Nucleus accumbens (tissue), 56 donors: ENCODE measurements around the gene CYBA.

Source experiments
- DNase-seq, 56 donors: peaks; one replicate each; lab custom pipeline; 2025; lab: John Stamatoyannopoulos, UW

CYBA gene

DNA sequence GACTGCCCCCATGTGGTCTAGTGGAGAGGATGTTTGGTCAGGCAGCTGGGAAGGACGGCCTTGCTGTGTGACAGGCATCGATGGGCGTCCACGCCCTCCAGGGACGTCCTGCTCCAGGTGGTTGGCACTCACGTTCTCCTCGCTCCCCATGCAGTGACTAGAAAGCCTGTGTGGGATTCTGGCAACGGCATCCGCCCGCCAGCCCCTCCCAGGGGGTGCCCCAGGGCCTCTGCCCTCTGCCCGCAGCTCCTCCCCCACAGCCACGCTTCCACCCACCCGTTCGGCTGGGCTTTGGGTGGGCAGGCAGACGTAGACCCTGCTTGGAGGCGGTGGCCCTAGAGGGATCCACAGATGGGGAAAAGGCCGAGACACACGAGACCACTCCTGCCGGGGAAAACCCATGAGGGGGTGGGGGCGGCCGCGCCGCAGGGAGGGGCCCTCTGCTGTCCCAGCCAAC, 17.1 kb downstream of the CYBA start:
- DNase-seq = peak in 3 of 56 donors; percentile 2 to 29 (median 17)

DNA sequence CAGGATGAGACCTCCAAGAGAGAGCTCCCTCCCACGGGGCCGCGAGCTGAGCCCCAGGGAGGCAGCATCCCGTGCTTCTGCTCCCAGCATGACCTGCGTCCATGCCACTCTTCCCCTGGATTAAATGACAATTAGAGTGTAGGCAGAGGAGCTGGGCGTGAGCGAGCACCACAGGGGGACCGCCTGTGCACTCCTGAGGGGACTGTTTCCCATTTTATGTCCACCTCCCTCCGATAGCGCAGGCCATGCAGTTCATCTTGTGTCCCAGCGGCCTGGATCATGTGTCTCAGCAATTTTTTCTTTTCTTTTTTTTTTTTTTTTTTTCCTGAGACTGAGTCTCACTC, 18.3 kb downstream of the CYBA start:
- DNase-seq = no peak

DNA sequence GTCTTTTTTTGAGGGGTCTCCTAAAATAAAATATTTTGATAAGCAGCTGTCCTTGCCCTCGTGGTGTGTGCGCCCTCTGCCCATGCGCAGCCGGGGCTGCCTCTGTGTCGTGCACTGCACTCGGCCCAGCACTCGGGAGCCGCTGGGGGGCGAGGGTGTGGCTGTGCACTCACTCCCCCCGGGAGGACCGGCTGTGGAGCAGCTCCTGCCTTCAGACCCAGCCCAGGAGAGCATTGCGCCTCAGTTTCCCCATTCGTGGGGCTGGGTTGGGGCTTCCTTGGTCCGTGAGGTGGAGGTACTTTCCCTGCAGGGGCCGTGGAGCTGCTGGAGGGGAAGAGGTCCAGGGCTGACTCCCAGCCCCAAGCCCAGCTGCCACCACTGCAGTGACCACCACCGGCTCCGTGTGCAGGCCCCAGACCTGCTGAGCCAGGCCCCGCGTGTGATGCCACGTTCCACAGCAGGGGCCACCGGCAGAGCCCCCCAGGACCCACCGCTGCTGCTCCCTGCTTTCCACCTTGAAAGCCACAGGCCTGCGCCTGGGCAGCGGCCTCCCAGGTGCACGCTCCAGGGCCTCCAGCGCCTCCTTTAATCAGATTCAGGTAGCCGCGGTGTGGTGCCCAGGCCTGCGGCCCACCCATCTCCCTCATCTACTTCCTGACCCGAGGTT, 18.8 kb downstream of the CYBA start:
- DNase-seq = no peak

DNA sequence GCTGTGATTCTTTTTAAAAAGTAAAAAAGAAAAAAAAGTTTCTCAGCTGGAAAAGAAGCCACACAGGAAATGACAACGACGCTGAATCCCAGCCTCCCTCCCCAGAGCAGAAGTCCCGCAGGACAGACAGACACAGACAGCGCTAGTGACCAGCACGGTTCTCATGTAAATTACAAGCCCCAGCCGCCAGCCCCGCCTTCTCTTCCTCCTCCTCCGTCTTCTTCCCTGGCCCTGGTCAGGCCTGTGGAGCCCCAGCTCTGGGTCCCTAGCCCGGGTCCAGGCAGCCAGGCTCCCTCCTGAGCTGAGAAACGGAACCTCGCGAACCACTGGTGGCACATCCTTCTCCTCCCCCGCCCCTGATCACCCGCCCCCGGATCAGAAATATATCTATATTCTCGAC, 19.5 kb downstream of the CYBA start:
- no peak for DNase-seq

DNA sequence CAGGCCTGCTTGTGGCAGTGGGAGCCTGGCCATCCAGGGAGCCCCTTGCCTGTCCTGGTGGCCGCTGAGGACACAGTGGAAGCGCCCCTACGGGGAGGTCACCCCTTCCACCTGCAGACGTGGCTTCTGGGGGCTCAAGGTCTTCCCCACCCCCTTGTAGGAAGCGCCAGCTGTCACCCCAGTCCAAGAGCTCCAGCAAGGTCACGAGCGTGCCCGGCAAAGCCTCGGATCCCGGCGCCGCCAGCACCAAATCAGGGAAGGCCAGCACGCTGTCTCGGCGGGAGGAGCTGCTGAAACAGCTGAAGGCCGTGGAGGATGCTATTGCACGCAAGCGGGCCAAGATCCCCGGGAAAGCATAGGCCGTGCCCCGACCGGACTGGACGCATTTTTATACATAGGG, 19.9 kb downstream of the CYBA start:
- DNase-seq = no peak

DNA sequence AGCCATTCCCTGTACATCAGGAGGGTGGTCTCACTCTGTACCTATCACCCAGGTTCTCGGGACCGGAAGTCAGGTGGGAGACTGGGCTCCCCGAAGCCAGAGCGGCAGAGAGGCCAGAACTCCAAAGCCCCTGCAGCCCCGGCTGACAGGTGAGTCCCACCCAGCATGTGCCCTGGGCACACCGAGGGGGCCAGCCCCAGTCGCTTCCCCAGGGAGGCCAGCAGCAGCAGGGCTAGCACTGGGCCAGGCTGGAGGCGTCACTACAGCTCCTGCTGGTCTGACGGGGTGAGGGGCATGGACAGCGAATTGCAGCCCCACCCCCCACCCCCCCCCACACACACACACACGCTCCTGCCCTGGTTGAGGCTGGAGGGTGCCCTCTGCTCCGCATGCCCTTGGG, 20.4 kb downstream of the CYBA start:
- DNase-seq = no peak

DNA sequence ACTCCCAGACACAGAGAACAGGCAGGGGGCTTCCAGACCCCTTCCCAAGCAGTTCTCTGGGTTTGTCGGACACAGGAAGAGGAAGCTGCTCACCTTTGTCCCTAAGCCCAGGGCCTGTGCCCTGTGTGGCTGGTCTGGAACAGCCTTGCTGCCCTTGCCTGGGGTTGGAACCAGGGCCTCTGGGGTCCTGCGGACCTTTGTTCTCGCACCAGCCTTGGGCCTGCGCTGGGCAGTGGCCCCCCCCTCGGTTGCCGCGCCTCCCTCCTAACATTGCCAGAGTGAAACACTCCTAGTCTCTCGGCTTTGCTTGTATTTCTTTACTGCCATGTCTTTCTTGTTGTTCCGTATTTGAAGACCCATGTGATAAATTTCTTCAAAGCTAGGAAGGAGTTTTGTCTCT, 21.0 kb downstream of the CYBA start:
- no peak for DNase-seq

DNA sequence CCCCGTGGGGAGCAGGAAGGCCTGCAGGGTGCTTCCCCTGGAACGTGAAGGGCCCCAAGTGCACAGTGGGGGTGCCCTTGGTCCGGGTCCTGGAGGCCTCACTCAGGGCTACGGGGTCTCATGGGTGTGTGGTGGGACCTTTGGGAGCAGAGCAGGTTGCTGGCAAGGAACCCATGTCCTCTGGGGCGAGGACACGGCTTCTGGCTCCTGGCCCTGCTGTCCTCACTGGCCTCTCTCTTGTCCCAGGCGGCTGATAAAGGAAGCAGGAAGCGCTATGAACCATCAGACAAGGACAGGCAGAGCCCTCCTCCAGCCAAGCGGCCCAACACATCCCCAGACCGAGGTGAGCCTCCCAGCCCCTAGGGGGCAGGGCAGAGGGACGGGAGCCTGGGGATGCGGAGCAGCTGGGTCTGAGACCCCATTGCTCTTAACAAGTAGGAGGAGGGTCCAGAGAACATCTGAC, 22.3 kb downstream of the CYBA start:
- DNase-seq = no peak

DNA sequence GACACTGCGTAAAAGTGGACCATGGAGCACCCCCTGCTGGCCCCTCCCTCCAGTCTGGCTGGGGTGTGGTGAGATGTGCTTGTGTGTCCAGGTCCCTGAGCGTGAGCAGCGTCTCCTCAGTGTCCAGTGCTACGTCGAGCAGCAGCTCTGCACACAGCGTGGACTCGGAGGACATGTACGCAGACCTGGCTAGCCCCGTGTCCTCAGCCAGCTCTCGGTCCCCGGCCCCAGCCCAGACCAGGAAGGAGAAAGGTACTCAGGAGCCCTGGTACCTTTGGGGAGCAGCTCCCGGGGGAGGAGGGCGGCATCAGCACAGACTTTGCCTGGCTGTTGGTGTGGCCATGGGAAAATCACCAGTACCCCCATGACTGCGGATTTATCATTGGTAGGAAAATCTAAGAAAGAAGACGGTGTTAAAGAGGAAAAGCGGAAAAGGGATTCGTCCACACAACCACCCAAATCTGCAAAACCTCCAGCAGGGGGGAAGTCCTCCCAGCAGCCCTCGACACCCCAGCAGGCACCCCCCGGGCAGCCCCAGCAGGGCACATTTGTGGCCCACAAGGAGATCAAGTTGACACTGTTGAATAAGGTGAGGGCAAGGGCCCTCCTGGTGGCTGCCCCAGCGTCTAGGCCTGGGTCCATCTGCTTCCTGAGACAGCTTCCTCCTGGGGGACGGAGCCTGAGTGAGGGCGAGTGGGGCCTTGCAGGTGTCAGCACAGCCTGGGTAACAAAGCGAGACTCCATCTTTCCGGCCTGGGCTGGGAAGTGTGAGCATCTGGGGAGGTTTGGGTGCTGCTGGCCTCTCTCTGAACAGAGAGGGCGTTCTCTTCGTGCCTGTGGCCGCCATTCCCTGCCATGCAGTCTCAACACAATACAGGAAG, 23.1 kb downstream of the CYBA start:
- no peak for DNase-seq

DNA sequence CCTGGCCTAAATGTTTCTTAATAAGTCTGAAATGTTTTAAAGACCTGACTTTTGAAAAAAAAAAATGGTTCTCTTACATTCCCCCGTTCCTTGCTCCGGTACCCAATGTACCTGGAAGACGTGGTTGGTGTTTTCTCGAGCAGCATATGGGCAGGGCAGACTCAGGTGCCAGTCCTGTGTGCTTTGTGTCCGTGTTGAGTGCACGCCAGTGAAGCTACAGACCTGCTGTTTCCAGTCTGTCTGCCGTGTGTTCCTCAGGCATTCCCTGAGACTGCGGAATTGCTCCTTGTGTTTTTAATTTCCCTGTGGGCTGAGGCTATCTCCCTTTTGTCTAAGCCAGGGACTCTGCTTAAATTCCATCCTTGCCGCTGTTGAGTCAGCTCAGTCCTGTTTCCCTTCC, 24.2 kb downstream of the CYBA start:
- no peak for DNase-seq

DNA sequence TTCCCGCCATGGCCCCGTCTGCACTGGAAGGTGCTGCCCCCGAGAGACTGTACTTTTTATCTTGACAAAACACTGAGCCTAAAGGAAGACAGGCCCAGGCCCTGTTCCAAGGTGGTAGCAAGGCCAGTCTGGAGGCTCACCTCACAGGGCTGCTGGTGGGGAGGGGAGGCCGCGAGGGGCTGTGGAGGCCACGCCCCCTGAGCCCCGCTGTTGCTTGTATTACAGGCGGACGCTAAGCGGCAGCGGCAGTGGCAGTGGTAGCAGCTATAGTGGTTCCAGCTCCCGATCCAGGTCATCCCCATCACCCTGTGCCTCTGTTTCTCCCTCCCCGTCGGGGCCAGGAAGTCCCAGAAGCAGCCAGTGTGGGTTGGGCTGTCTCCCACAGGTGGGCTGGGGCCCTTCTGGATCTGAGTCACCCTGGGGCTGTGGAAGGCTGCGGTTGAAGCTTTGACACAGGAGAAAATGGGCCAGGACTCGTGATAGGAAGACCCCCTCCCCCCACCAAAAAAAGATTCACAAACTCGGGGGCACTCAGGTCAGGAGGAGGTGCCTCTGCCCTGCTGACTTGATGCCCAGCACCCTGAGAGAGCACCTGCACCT, 25.8 kb downstream of the CYBA start:
- DNase-seq = no peak

DNA sequence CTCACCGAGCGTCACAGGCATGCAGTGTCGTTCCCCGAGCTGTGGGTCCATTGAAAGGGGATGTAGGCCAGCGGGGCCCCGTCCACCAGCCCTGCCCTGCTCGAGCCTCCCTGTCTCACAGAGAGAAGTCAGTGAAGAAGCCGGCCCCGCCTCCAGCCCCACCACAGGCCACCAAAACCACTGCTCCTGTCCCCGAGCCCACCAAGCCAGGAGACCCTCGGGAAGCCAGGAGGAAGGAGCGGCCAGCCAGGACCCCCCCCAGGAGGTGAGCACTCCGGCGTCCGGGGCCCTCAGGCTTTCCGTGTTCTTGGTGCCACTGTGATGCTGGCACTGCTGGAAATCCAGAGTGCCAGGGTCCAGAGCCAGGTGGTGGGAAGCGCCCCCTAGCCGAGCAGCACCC, 26.4 kb downstream of the CYBA start:
- DNase-seq = no peak

DNA sequence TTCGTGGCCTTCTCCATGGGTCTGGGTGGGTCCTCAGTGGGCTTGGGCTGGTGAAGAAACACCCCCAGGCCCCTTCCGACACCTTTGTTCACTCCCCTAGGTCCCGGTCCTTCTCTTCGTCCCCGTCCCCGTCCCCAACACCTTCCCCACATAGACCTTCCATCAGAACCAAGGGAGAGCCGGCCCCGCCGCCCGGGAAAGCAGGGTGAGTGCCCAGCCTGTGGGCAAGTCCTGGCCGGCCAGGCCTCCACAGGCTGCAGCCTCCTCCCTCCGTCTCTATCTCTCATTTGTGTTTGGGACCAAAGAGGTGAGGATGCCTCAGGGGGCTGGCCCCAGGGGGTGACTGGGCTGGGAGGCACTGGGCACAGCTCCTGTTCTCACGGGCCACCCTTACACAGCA, 27.0 kb downstream of the CYBA start:
- DNase-seq = no peak

DNA sequence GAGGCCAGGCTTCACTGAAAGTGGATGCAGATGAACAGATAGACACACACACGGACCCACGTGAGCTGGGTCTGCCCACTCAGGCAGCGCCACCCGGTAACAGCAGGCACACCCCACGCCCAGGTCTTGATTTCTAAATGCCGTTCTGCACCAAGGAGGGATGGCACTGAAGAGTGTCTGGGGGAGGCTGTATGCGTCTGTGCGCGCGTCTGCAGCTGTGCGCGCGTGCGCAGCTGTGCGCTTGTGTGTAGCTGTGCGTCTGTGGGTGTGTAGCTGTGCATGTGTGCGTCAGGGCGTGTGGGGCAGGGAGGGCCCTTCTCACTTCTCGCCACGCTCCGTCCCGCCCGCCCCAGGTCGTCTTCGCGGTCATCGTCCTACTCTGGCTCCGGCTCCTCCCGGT, 28.0 kb downstream of the CYBA start:
- peak in 36 of 56 donors; percentile 8 to 88 (median 62) for DNase-seq

DNA sequence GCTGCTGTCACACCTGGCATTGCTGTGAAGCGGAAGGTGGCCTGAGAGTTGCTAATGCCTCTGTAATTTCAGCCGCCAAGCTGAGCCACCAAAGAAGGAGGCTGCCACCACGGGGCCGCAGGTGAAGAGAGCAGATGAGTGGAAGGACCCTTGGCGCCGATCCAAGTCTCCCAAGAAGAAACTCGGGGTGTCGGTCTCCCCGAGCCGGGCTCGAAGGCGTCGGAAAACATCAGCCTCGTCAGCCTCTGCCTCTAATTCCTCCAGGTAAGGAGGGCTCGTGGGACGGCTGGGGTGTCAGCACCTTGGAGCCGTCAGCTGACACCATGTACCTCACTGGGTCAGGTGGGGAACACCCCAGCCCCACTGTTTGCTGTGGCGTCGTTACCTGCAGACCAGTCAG, 28.7 kb downstream of the CYBA start:
- DNase-seq = no peak

DNA sequence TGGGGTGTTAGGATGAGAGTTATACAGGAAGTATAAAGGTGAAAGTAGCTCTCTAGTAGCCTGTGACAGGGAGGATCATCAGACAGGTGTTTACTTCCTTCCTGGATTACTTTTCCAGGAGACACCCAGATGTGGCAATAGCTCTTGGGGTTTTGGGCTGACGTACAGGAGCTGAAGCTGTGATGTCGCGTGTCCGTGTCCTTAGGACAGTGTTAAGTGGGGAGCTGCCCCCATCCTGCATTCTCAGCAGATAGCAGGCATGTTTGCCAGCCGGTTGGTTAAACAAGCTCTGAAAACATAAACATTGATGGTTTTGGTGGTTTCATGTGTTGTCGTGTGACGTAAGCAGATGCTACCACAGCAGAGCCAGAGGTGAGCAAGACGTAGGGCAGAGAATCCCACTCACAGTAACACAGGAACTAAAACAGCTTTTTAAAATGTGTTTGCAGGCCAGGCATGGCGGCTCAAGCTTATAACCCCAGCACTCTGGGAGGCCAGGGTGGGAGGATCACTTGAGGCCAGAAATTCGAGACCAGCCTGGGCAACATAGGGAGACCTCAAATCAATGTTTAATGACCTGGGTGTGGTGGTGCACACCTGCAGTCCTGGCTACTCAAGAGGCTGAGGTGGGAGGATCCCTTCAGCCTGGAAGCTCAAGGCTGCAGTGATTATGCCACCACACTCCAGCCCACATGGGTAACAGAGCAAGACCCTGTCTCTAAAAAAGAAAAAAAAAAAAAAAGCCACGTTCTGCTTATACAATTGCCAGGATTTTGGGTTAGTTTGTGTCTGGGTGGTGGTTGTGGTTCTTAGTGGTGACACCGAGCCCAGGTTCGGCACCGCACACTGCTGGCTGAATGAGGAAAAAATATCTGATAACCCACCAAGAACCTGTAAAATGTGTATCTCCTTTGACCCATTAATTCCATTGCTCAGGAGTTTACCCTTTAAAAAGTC, 30.7 kb downstream of the CYBA start:
- no peak for DNase-seq

DNA sequence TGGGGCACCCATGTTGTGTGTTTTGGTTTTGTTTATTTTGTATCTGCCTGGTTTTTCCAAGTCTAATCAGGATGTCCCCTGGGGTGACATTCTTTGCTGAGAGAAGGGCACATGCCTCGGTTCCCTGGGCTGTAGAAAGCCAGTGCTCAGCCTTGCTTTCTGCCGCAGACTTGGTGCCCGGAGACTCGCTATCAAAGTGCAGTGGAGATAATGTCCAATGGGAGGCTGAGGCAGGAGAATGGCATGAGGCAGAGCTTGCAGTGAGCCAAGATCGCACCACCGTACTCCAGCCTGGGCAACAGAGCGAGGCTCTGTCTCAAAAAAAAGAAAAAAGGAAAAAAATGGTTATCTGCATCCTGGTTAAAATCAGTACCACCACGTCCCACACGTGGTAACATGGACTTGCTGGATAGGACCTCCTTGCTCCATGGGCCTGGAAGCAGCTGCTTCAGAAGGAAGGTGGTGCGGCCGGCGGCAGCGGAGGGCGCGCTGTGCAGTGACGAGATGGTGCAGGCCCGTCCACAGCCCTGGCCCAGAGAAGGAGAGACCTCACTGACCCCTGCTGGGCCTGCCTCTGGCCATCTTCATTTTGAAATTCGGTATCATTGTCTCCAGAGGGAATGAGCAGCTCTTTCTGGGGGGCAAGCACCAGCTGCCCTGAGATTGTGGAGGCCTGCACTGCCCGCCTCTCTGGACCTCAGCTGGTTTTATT, 31.7 kb downstream of the CYBA start:
- DNase-seq = no peak

DNA sequence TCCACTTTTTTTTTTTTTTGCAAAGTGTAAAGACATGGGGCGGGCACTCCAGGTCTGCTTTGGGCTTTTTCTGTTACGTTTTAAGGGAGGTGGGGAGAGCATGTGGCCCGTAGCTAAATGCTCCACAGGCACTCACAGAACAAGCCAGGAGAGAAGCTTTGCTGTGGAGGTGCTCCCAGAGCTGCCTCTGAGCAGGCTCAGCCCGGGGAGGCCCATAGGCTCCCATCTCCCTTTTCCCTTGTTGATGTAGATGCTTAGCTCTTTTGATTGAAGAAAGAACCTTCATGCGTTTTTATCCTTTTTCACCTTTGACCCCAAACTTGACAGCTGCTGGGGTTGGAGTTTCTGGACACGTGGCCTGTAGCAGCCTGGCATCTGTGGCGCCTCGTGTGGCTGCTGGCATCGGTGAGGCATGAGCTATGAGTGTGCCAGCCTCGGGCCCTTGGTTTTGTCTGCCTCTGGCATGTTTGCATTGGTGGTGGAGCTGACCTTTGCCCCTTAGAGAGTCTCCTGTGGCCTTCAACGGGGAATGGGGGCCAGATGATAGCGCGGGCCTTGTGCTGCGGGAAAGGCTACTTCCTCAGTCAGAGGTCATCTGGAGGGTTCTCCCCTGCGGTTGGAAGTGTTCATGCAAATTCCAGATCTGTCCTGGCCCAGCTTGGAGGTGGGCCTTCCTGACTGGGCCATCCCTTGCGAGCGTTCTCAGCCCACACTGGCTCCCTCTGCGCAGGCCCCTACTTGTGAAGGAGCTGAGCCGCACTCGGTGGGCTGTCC, 32.5 kb downstream of the CYBA start:
- no peak for DNase-seq
